NCI-H1694 treated with DMSO at 0.1 percent for 48 hours (cell line): ENCODE measurements around the gene PDE1A.

Source experiments
- DNase-seq: peaks from one replicate; lab custom pipeline; 2025; lab: John Stamatoyannopoulos, UW

PDE1A gene

GRCh38 chr2:182266909-182267308 lies 159.9 kb downstream of the PDE1A start:
- no peak for DNase-seq

DNA sequence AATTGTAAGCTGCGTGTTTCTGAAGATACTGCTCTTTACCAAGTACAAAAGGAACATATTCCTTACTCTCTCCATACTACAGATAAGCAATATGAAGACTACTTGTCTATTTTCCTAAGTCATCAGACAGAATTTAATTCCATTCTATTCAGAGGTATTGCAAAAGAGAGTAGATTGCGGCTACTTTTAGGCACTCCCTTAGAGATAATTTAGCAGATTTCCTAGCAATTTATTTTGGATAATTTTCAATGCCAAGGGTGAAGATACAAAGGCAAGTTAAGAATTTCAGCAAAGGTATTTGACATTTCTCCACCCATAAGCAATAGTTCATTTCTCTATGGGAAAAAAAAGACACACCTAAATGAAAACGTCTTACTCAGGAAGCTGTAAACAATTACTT lies 161.1 kb downstream of the PDE1A start:
- no peak for DNase-seq

DNA sequence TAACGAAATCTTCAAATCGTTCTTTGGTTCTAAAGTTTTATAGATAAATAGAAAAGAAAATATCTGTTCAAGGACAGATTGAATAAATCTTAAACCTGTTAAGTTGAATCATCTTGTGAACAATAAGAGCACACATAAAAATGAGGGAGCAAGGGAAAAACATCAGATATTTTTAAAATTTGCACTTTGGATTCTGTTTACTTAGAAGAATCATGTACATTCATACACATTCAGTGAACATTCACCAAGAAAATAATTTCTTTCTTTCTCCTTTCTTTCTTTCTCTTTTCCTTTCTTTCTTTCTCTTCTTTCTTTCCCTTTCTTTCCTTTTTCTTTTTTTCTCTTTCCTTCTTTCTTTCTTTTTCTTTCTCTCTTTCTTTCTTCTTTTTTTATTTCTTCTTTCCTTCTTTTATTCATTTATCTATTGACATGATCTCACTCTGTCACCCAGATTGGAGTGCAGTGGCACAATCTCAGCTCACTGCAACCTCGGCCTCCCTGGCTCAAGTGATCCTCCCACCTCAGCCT lies 164.9 kb downstream of the PDE1A start:
- no peak for DNase-seq

GRCh38 chr2:182259629-182260150 lies 167.1 kb downstream of the PDE1A start:
- DNase-seq: no peak

DNA sequence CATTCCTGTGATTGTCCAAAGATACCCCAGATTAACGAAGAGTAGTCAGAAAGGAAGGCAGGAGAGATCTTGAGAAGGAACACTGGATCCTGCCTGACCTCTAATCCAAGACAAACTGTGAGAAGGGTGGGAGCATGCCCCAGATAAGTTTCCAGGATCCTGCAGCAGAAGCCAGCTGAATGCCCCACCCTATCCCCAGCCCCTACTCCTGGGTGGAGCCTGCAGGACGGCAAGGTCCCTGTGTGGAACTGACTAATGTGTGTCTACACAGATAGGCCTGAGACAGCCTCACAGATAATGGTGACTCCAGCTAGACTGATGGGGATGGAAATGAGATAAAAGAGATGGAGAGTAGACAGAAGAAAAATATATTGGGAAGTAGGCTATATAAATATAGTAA lies 174.3 kb downstream of the PDE1A start:
- no peak for DNase-seq

DNA sequence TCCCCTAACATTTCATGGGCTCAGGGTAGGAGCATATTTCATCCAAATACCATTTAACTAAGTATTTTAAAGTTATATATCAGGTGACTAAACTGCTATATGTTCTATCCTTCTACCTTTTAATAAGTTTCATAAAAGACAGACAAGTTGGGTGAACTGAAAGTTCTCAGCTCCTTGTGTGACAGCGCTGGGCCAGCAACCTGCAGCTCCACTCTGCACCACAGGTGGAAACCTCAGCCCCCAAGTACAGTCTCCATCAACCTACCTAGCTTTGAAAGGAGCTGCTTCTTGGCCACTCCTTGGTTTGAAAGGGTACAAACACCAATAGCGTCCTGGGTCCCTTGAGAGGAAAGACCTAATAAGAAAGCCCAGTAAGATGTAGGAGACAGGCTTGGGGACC lies 177.9 kb downstream of the PDE1A start:
- DNase-seq: no peak

DNA sequence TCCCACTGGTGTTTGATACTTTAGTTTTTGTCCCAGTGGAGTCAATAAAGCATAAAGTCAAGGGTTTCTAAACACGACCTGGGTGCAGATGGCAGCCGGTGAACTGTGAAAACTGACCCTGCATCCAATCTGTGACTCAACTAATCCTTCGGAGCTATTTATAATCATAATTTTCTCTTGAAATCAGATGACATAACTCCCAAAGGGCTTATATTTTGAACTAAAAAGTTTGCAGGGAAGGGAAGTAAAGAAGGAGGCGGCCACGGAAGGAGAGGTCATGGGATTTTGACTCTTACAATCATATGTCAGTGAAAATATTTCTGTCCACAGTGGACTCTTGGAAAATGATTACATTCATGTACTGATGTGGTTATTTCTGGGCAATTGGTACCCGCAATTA lies 178.5 kb downstream of the PDE1A start:
- peak; percentile 21 for DNase-seq

DNA sequence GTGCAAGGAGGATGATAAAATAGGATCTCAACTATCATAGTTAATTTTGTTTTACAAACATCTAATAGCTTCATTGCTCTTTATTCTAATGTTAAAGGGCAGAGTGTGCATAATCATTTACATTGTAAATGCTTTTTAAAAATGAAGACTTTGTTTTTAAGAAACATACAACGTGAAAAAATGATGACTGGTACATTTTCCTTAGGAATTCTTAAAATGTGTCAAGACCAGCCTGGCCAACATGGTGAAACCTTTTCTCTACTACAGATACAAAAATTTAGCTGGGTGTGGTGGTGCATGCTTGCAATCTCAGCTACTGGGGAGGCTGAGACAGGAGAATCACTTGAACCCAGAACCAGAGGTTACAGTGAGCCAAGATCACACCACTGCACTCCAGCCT lies 179.0 kb downstream of the PDE1A start:
- no peak for DNase-seq

GRCh38 chr2:182245963-182246362 lies 180.9 kb downstream of the PDE1A start:
- no peak for DNase-seq

GRCh38 chr2:182242609-182243008 lies 184.2 kb downstream of the PDE1A start:
- DNase-seq: no peak

DNA sequence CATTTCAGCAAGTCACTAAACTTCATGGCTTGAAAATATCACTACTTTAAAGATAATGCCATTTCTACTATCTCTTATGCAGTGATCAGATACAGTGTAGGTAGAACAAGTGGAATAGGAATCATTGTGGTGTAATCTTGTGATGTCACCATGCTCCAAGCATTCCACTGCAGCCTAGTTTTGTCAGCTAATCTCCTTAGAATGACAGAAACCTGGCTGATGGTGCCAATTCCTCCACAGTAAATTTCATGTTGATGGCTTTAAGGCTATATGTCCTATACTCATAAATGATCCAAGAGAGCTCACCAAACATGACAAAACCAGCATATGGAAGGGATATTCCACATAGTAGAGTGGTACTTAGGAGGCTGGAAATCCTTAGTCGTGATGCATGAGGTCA lies 184.9 kb downstream of the PDE1A start:
- no peak for DNase-seq

- DNase-seq: peak; percentile 16
These were observed 185.9 kb downstream of the PDE1A start for GRCh38 chr2:182240862-182241371.

- DNase-seq: no peak
These were observed 196.3 kb downstream of the PDE1A start for GRCh38 chr2:182230561-182230960.

- DNase-seq: no peak
These were observed 197.5 kb downstream of the PDE1A start for GRCh38 chr2:182229297-182229696.

- no peak for DNase-seq
These were observed 198.1 kb downstream of the PDE1A start for GRCh38 chr2:182228741-182229140.

DNA sequence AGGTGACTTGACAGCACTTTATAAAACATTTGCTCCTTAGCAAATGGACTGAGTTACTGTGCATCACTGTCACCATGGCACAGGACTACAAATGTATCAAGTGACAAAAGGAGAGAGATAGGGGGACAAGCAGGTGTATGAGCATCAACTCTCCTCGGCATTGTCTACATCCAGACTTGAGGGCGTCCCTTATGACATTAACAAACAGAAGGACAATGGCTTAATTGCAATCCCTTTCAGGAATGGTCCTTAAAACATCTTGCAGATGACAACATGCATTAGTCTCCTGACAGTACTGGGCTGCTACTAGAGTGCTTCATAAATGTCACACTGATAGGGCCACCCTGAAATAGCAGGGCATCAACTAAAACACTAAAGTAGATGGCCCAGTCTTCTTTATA lies 198.8 kb downstream of the PDE1A start:
- DNase-seq: no peak

DNA sequence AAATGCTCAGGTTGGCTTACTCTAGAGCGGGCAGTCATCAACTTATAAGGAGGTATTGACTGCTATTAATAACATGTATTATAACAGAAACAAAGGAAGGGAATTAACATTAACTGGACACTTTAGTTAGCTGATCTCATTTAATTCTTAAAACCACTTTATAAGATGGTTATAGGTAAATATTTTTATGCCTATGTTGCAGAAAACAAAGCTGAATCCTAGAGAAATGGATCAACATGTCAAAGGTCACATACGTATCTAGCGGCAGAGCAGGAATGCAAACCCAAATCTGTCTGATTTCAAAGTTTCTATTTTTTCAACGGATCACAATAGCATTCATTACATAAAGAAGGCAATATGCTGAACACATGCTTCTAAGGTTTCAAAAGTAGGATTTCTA lies 200.0 kb downstream of the PDE1A start:
- no peak for DNase-seq

DNA sequence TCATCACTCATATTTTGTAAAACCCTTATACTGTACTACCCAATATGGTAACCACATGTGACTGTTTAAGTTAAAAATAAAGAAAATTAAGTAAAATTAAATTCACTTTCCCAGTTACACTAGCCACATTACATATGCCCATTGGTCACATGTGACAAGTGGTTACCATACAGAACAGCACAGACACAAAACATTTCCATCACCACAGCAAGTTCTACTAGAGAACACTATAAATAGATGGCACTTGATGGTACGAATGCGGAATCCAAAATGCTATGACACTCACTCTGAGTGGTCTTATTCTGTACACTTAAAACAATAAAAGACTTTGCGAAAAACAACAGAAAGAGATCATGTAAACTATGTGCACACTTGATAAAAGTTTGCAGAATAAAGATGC lies 202.2 kb downstream of the PDE1A start:
- DNase-seq: no peak

GRCh38 chr2:182220998-182221397 lies 205.8 kb downstream of the PDE1A start:
- DNase-seq: no peak

- no peak for DNase-seq
These were observed 206.5 kb downstream of the PDE1A start for GRCh38 chr2:182220335-182220734.

DNA sequence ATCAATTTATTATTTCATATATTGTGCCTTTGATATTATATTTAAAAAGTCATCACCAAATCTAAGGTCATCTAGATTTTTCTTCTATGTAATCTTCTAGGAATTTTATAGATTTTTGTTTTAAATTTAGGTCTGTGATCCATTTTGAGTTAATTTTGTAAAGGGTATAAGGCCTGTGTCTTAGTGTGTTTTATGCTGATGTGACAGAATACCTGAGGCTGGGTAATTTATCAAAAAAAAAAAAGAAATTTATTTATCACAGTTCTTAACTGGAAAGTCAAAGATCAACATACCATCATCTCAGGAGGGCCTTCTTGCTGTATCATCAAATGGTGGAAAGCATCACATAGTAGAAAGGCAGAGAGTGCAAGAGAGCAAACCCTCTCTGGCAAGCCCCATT lies 216.2 kb downstream of the PDE1A start:
- no peak for DNase-seq

- peak; percentile 14 for DNase-seq
These were observed 218.4 kb downstream of the PDE1A start for GRCh38 chr2:182208421-182208820.

DNA sequence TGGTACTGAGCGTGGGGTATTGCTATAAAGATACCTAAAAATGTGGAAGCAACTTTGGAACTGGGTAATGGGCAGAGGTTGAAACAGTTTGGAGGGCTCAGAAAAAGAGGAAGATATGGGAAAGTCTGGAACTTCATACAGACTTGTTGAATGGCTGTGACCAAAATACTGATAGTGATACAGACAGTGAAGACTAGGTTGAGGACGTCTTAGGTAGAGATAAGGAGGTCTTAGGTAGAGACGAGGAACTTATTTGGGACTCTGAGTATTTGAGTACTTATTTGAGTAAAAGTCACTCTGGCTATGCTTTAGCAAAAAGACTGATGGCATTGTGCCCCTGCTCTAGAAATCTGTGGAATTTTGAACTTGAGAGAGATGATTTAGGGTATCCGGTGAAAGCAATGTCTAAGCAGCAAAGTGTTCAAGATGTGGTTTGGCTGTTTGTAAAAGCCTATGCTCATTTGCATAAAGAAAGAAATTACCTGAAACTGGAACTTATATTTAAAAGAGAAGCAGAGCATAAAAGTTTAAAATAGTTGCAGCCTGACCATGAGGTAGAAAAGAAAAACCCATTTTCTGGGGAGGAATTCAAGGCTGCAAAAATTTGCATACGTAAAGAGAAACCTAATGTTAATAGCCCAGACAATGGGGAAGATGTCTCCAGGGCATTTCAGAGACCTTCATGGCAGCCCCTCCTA lies 219.6 kb downstream of the PDE1A start:
- no peak for DNase-seq

DNA sequence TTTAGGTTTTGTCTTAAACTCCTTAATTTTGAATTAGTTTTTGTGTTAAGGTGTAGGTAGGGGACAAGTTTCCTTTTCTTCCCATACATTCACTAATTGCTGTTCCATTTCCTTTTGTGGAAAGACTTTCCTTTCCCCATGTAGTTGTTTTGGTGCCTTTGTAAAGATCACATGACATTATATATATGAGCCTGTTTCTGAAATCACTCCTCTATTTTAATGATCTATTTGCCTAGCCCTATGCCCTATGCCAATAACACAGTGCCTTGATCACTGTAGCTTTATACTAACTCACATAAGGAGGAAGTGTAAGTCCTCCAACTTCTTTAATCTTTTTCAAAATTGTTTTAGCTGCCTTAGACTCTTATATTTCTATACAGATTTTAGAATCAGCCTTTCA lies 229.3 kb downstream of the PDE1A start:
- no peak for DNase-seq
